HepG2 (cell line): ENCODE data around the gene CSNK2B. TPM values are rescaled to one million over a fixed set of nuclear protein-coding genes. Genes with fewer than 3 reads are reported as not detected.

Experiments
- HES4 ChIP-seq: sonication (generic); formaldehyde crosslinking; IDR thresholded peaks from 2 replicates; pipeline ENCODE4 v1.9.0; 2021; ENCODE audit warnings: mild to moderate bottlenecking, missing genetic modification reagents, borderline replicate concordance
- KDM6A ChIP-seq: IDR thresholded peaks from 2 replicates; pipeline ENCODE4 v1.6.1; 2016; ENCODE audit warnings: low read depth
- MTA3 ChIP-seq: sonication (generic); formaldehyde crosslinking; IDR thresholded peaks from 2 replicates; pipeline ENCODE4 v1.4.0; 2020; ENCODE audit warnings: missing genetic modification reagents
- MXD4 ChIP-seq: IDR thresholded peaks from 2 replicates; pipeline ENCODE4 v1.6.1; 2016; ENCODE audit warnings: mild to moderate bottlenecking, missing biosample characterization, missing genetic modification reagents
- NFKBIZ ChIP-seq: IDR thresholded peaks from 2 replicates; pipeline ENCODE4 v1.6.1; 2018; ENCODE audit warnings: missing genetic modification reagents, missing compliant biosample characterization
- NKX3-1 ChIP-seq: sonication (generic); formaldehyde crosslinking; IDR thresholded peaks from 2 replicates; pipeline ENCODE4 v1.5.0; 2020; ENCODE audit warnings: missing genetic modification reagents
- RFX5 ChIP-seq: IDR thresholded peaks from 2 replicates; pipeline ENCODE4 v1.6.1; 2011; ENCODE audit warnings: low read depth, low read length, improper control_type of control experiment
- SKI ChIP-seq: fragments of 450-650 bp; IDR thresholded peaks from one replicate; pipeline ENCODE4 v1.6.1; 2018; ENCODE audit warnings: mild to moderate bottlenecking; ENCODE audit not compliant: partially characterized antibody
- STAT5B ChIP-seq: sonication (generic); formaldehyde crosslinking; IDR thresholded peaks from 2 replicates; pipeline ENCODE4 v1.4.0; 2020; ENCODE audit warnings: missing genetic modification reagents
- TBL1XR1 ChIP-seq: fragments of 150-350 bp; IDR thresholded peaks from 2 replicates; pipeline ENCODE4 v1.6.1; 2014; ENCODE audit warnings: borderline replicate concordance, low read length; ENCODE audit not compliant: partially characterized antibody
- ZBTB3 ChIP-seq: sonication (generic); formaldehyde crosslinking; IDR thresholded peaks from 2 replicates; pipeline ENCODE4 v1.4.0; 2020; ENCODE audit warnings: low read depth, mild to moderate bottlenecking, moderate library complexity, missing genetic modification reagents, borderline replicate concordance
- ZFP36 ChIP-seq: fragments of 150-350 bp; IDR thresholded peaks from 2 replicates; pipeline ENCODE4 v1.6.1; 2018; ENCODE audit warnings: borderline replicate concordance, low read length, low read depth; ENCODE audit not compliant: partially characterized antibody
- ZNF672 ChIP-seq: sonication (generic); formaldehyde crosslinking; IDR thresholded peaks from 2 replicates; pipeline ENCODE4 v1.8.1; 2022; ENCODE audit warnings: missing genetic modification reagents
- polyA plus RNA-seq, 8 experiments: library from polyadenylated mRNA; depleted of rRNA in 3 of 8; stranded (reverse) in 7 of 8; unstranded in 1 of 8; fragments of >200 nt; fragmentation: Illumina TruSeq in 4 of 8; extraction: Trizol in 4 of 8; gene quantifications; 2 replicates each; pipeline versions ENCODE4 v1.2.1 to v1.2.3, GENCODE V29; 2011 to 2016; ENCODE audit warnings: low read depth in 4 of 8, missing spikeins in 1 of 8, mixed read lengths in 1 of 8; ENCODE audit not compliant: insufficient read depth in 1 of 8
- total RNA-seq, 5 experiments: library from RNA; depleted of rRNA; stranded (reverse); fragments of >200 nt; fragmentation: Illumina TruSeq; extraction: Trizol; gene quantifications; 2 replicates each; pipeline ENCODE4 v1.2.3, GENCODE V29; 2016; ENCODE audit warnings: low read depth in 1 of 5
- TF ChIP-seq, protein P1 (sequence below): IDR thresholded peaks from 2 replicates; pipeline ENCODE4 v1.6.1; 2016; ENCODE audit warnings: missing genetic modification reagents, missing compliant biosample characterization
- TF ChIP-seq, protein P2 (sequence below): sonication (generic); formaldehyde crosslinking; IDR thresholded peaks from 2 replicates; pipeline ENCODE4 v1.5.1; 2020; ENCODE audit warnings: missing genetic modification reagents, mild to moderate bottlenecking, borderline replicate concordance
- TF ChIP-seq, protein P3 (sequence below): sonication (generic); formaldehyde crosslinking; IDR thresholded peaks from 2 replicates; pipeline ENCODE4 v1.4.0; 2020; ENCODE audit warnings: low read depth, mild to moderate bottlenecking, missing genetic modification reagents
- TF ChIP-seq, protein P4 (sequence below): sonication (generic); formaldehyde crosslinking; IDR thresholded peaks from 2 replicates; pipeline ENCODE4 v1.5.0; 2020; ENCODE audit warnings: missing genetic modification reagents
- TF ChIP-seq, protein P5 (sequence below): sonication (generic); formaldehyde crosslinking; IDR thresholded peaks from 2 replicates; pipeline ENCODE4 v1.5.0; 2020; ENCODE audit warnings: missing genetic modification reagents
- TF ChIP-seq, protein P6 (sequence below): sonication (generic); formaldehyde crosslinking; IDR thresholded peaks from 2 replicates; pipeline ENCODE4 v1.5.0; 2020; ENCODE audit warnings: mild to moderate bottlenecking, missing genetic modification reagents, borderline replicate concordance
- TF ChIP-seq, protein P7 (sequence below): sonication (generic); formaldehyde crosslinking; conservative IDR thresholded peaks from 2 replicates; pipeline ENCODE4 v1.8.0; 2022; ENCODE audit warnings: missing genetic modification reagents

Gene CSNK2B
- total and polyA plus RNA-seq, 2 of the 13 experiments (the other 11 are each of a cell fraction or from before 2014, with no cell fraction given): 111 to 296 TPM

DNA sequence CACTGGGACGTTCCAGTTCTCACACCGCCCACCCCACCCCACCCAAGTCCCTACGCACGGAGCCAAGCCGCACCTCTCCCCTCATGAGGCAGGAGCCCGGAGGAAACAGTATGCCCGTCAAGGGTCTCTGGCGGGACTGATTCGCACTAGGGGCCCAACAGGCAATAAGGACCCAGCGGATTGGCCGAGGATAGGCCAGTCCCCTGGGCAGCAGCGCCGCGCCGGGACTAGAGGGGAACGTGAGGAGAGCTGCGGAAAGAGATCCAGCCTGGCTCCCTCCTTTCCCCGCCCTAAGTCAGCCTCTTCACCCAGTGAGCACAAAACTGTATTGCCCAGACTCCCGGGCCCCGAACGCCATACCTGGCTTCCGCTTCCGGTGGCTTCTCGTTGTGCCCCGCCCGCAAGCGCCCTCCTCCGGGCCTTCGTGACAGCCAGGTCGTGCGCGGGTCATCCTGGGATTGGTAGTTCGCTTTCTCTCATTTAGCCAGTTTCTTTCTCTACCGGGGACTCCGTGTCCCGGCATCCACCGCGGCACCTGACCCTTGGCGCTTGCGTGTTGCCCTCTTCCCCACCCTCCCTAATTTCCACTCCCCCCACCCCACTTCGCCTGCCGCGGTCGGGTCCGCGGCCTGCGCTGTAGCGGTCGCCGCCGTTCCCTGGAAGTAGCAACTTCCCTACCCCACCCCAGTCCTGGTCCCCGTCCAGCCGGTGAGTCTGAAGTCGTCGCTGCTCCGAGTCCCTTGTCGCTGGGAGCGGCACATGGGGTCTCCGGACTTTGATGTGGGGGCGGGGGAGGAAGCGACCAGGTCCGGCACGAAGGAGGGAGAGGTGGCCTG lies at the start of gene CSNK2B (continued):
- TF ChIP-seq STAT5B (CRISPR knock-in tag) (no peak; the same call in 1 of the 2 replicates), ZFP36 (no peak), ZNF672 (CRISPR knock-in tag) (no peak), NFKBIZ (no peak), RFX5 (no peak), HES4 (CRISPR knock-in tag) (0 out of 2 replicates have a peak, but pooled peaks have one; percentile 48), KDM6A (no peak), TBL1XR1 (peak; percentile 88), MTA3 (CRISPR knock-in tag) (no peak), ZBTB3 (0 out of 2 replicates have a peak, but pooled peaks have one; percentile 73), NKX3-1 (CRISPR knock-in tag) (0 out of 2 replicates have a peak, but pooled peaks have one; percentile 87), MXD4 (CRISPR knock-in tag) (peak; percentile 62; the same call in 1 of the 2 replicates), SKI (no peak)
- TF ChIP-seq, protein P1, sequence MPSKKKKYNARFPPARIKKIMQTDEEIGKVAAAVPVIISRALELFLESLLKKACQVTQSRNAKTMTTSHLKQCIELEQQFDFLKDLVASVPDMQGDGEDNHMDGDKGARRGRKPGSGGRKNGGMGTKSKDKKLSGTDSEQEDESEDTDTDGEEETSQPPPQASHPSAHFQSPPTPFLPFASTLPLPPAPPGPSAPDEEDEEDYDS (CRISPR knock-in tag): peak; percentile 90
- TF ChIP-seq, protein P2, sequence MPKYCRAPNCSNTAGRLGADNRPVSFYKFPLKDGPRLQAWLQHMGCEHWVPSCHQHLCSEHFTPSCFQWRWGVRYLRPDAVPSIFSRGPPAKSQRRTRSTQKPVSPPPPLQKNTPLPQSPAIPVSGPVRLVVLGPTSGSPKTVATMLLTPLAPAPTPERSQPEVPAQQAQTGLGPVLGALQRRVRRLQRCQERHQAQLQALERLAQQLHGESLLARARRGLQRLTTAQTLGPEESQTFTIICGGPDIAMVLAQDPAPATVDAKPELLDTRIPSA (CRISPR knock-in tag): peak; percentile 65; the same call in 1 of the 2 replicates
- TF ChIP-seq, protein P3, sequence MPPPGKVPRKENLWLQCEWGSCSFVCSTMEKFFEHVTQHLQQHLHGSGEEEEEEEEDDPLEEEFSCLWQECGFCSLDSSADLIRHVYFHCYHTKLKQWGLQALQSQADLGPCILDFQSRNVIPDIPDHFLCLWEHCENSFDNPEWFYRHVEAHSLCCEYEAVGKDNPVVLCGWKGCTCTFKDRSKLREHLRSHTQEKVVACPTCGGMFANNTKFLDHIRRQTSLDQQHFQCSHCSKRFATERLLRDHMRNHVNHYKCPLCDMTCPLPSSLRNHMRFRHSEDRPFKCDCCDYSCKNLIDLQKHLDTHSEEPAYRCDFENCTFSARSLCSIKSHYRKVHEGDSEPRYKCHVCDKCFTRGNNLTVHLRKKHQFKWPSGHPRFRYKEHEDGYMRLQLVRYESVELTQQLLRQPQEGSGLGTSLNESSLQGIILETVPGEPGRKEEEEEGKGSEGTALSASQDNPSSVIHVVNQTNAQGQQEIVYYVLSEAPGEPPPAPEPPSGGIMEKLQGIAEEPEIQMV (CRISPR knock-in tag): peak; percentile 90
- TF ChIP-seq, protein P4, sequence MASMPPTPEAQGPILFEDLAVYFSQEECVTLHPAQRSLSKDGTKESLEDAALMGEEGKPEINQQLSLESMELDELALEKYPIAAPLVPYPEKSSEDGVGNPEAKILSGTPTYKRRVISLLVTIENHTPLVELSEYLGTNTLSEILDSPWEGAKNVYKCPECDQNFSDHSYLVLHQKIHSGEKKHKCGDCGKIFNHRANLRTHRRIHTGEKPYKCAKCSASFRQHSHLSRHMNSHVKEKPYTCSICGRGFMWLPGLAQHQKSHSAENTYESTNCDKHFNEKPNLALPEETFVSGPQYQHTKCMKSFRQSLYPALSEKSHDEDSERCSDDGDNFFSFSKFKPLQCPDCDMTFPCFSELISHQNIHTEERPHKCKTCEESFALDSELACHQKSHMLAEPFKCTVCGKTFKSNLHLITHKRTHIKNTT (CRISPR knock-in tag): peak; percentile 80; the same call in 1 of the 2 replicates
- TF ChIP-seq, protein P5, sequence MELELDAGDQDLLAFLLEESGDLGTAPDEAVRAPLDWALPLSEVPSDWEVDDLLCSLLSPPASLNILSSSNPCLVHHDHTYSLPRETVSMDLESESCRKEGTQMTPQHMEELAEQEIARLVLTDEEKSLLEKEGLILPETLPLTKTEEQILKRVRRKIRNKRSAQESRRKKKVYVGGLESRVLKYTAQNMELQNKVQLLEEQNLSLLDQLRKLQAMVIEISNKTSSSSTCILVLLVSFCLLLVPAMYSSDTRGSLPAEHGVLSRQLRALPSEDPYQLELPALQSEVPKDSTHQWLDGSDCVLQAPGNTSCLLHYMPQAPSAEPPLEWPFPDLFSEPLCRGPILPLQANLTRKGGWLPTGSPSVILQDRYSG: peak; percentile 74; the same call in 1 of the 2 replicates
- TF ChIP-seq, protein P6, sequence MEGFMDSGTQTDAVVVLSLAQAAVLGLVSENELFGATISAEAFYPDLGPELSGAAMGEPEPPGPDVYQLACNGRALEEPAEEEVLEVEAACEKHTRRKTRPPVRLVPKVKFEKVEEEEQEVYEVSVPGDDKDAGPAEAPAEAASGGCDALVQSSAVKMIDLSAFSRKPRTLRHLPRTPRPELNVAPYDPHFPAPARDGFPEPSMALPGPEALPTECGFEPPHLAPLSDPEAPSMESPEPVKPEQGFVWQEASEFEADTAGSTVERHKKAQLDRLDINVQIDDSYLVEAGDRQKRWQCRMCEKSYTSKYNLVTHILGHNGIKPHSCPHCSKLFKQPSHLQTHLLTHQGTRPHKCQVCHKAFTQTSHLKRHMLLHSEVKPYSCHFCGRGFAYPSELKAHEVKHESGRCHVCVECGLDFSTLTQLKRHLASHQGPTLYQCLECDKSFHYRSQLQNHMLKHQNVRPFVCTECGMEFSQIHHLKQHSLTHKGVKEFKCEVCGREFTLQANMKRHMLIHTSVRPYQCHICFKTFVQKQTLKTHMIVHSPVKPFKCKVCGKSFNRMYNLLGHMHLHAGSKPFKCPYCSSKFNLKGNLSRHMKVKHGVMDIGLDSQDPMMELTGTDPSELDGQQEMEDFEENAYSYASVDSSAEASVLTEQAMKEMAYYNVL (CRISPR knock-in tag): peak; percentile 81
- TF ChIP-seq, protein P7, sequence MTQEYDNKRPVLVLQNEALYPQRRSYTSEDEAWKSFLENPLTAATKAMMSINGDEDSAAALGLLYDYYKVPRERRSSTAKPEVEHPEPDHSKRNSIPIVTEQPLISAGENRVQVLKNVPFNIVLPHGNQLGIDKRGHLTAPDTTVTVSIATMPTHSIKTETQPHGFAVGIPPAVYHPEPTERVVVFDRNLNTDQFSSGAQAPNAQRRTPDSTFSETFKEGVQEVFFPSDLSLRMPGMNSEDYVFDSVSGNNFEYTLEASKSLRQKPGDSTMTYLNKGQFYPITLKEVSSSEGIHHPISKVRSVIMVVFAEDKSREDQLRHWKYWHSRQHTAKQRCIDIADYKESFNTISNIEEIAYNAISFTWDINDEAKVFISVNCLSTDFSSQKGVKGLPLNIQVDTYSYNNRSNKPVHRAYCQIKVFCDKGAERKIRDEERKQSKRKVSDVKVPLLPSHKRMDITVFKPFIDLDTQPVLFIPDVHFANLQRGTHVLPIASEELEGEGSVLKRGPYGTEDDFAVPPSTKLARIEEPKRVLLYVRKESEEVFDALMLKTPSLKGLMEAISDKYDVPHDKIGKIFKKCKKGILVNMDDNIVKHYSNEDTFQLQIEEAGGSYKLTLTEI (CRISPR knock-in tag): no peak
